GM13976 (cell line): ENCODE data around the gene L3MBTL3.

Experiments used
- DNase-seq: peaks from one replicate; pipeline ENCODE4 v3.0.0; 2012; ENCODE audit warnings: low spot score
- CTCF ChIP-seq: IDR thresholded peaks from 2 replicates; pipeline ENCODE4 v1.5.1; 2012; ENCODE audit warnings: borderline replicate concordance, mild to moderate bottlenecking; ENCODE audit not compliant: insufficient read depth; ENCODE audit errors: extremely low read depth, missing control alignments, control extremely low read depth
- in situ Hi-C: fragments of 300-500 bp; cut with MboI; formaldehyde crosslinking; loops from one replicate; pipeline ENCODE4 v1.12.0; 2022; ENCODE audit warnings: low sequenced_read_pairs, mixed read lengths, inconsistent platforms; ENCODE audit not compliant: unreplicated experiment

The L3MBTL3 gene

GRCh38 chr6:130136798-130137197 lies 118.4 kb downstream of the L3MBTL3 start:
- in situ Hi-C loops: no loop called here
- no peak for TF ChIP-seq CTCF
- DNase-seq: no peak

- no peak for TF ChIP-seq CTCF
- peak; percentile 21 for DNase-seq
- in situ Hi-C loops: no loop called here
Observed at GRCh38 chr6:130138116-130138908, 119.9 kb downstream of the L3MBTL3 start.

- no peak for TF ChIP-seq CTCF
- DNase-seq: no peak
- in situ Hi-C loops: no loop called here
Observed at GRCh38 chr6:130138909-130139242, 120.5 kb downstream of the L3MBTL3 start.

GRCh38 chr6:130140084-130140483 lies 121.7 kb downstream of the L3MBTL3 start:
- in situ Hi-C loops: no loop called here
- DNase-seq: no peak
- TF ChIP-seq CTCF: no peak

DNA sequence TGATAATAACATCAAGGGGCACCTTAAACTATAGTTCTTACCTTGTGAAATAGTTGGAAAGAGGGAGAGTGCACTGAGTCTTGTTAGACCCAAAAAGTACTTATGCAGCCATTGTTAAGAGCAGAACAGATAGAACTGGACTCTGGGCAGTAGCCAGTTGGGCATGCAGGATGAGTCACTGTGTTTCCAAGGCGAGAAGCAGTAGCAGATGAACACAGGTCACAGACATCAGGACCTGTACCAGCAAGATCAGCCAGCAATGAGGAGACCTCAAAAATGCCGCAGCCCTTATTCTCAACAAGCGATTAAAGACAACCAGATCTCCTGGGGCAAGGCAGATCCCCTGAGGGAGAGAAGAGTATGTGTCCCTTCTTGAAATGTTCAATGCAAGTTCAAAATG lies 125.3 kb downstream of the L3MBTL3 start:
- in situ Hi-C loops: no loop called here
- no peak for DNase-seq
- TF ChIP-seq CTCF: no peak

DNA sequence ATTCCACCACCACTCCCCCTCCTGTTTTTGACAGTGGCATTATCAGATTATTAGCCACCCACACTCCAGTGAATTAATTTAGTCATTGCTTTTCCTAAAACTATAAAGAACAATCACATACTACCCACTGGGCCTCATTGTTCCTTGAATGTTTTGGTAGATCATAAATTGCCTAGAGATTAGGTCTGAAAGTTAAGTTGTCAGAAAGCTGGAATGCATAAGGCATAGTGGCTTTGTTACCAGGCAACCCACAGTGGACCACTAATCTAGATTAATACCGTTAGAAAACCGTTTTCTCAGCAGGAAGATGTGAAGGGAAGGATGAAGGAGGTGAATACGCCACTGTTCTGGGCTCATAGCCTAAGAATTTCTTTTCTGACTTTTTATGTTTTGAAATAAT lies 128.7 kb downstream of the L3MBTL3 start:
- in situ Hi-C loops: no loop called here
- no peak for TF ChIP-seq CTCF
- DNase-seq: no peak
